C4-2B (cell line): ENCODE results near the gene CILP2.

Experiments
- H3K27ac ChIP-seq: fragments of 450-650 bp; 2 replicates; pipeline ENCODE4 v1.5.1; 2017
- ZFX ChIP-seq: fragments of 450-650 bp; IDR thresholded peaks from 2 replicates; pipeline ENCODE4 v1.6.1; 2017
- TF ChIP-seq, protein P1 (sequence below): fragments of 450-650 bp; conservative IDR thresholded peaks from 2 replicates; pipeline ENCODE4 v1.5.1; 2017; ENCODE audit warnings: mild to moderate bottlenecking

Gene CILP2

DNA sequence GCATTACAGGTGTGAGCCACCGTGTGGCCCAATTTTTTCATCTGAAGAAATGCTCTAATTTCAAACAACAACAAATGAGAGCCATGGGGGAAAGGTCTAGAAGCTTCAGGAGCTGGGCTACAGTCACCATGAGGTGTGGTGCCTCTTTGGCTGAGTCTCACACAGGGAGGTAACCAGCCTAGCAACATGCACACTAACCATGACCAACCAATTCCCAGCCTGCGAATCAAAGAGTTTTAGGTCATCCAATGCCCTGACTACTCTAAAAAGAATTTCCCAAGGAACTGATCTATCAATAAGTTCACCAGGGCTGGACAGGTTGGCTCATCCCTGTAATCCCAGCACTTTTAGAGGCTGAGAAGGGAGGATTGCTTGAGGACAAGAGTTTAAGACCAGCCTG, 50.5 kb downstream of the CILP2 start:
- no peak overlapping the region for H3K27ac ChIP-seq
- TF ChIP-seq ZFX, result no peak
- TF ChIP-seq, protein P1, sequence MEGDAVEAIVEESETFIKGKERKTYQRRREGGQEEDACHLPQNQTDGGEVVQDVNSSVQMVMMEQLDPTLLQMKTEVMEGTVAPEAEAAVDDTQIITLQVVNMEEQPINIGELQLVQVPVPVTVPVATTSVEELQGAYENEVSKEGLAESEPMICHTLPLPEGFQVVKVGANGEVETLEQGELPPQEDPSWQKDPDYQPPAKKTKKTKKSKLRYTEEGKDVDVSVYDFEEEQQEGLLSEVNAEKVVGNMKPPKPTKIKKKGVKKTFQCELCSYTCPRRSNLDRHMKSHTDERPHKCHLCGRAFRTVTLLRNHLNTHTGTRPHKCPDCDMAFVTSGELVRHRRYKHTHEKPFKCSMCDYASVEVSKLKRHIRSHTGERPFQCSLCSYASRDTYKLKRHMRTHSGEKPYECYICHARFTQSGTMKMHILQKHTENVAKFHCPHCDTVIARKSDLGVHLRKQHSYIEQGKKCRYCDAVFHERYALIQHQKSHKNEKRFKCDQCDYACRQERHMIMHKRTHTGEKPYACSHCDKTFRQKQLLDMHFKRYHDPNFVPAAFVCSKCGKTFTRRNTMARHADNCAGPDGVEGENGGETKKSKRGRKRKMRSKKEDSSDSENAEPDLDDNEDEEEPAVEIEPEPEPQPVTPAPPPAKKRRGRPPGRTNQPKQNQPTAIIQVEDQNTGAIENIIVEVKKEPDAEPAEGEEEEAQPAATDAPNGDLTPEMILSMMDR, result no peak

DNA sequence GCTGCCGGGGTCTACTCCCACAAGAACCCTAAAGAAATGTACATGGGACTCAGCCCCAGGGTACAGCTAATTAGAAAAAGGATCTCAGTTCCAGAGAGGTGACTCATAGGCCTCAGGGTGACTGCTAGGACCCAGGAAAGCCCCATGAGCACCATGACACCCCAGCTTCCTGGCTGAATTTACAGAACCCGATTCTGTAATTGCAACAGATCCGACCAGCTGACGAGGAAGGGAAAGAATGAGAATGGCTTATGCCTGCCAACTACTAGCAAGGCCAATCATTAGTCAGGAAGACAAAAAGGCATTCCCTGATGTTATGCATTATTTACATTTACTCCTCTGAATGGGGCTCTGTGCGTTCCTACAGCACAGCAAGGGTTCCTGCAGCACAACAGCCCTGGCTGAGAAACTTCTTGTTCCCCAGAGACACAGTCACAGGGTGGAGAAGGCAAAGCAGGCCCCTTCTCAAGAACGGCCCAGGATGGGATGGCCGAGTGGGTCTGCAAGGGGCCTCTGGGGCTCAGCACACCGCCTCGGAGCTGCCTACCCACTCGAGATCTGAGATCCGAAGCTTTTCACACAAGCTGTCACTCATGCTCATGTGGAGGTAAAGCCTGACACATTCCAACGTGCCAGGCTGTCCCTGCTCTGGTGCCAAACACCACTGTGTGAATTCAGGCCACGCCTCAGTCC, 53.2 kb downstream of the CILP2 start:
- TF ChIP-seq, protein P1, result no peak
- TF ChIP-seq ZFX, result no peak
- H3K27ac ChIP-seq, result peak overlapping the region; percentile 20; the same call in 1 of the 2 replicates

DNA sequence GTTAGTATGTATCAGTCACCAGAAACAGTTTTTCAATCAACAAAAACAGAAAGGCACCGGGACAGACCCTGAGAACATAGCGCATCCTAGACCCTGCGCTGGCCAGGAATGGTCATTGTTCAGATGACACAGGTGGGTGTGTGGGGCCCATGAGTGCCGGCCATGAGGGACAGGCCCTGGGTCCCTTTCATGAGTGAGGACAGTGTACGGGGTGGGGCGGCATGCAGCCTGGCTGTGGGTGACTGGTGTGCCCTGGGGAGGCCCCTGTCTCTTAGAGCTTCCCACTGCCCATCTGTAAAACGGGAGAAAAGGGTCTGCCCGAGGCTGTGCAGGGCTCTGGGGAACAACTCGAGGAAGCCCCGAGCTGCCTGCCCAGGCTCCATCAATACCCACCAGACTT, 54.6 kb downstream of the CILP2 start:
- H3K27ac ChIP-seq, result no peak overlapping the region
- TF ChIP-seq, protein P1, result no peak
- no peak for TF ChIP-seq ZFX

DNA sequence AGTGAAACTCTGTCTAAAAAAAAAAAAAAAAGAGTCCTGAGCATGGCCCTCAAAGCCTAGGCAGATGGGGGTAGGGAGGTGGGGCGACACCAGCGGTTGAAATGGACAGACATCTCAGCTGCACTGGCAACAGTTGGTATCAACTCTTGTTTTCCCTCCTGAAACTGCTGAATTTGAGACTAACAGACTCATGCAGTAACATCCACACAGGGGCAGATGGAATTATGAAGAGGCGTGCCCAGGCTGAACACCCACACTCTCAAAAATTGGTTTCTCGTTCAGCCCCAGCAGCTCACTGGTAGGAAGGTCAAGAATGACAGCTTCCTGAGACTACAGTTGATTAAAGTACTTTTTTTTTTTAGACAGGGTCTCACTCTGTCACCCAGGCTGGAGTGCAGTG, 56.3 kb downstream of the CILP2 start:
- TF ChIP-seq, protein P1, result no peak
- TF ChIP-seq ZFX, result no peak
- peak overlapping the region; percentile 39; the same call in 1 of the 2 replicates for H3K27ac ChIP-seq

DNA sequence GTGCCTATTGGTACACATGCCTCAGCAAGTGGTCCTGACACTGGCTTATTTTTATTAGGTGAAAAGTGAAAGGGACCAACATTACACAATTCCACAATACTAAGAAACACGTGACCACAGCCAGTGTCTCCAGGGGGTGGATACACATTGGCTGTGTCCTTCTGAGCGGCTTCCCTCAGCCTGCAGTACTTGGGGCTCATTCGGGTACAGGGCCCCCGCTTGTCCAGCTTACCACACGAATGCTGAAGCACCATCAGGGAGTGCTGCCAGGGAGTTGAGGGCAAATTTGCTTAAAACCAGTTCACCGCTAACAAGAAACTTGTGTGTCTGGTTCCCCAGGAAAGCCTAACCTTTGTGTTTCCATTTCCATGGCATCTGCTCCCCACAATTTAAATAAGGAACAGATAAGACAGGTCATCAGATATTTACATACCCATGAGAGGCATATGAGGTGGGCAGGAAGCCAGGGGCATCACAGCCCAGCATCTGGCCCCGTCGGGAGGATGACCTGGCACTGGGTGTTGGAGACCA, 57.2 kb downstream of the CILP2 start:
- H3K27ac ChIP-seq, result peak overlapping the region; percentile 39
- no peak for TF ChIP-seq ZFX
- TF ChIP-seq, protein P1, result no peak
